Measurements from ENCODE around the gene MEIOB.
"Not testable (repeated sequence)": the region's sequence is repeated elsewhere in the genome, so short reads cannot be mapped to it uniquely, and the experiment has no call there.

MEIOB gene, protein sequence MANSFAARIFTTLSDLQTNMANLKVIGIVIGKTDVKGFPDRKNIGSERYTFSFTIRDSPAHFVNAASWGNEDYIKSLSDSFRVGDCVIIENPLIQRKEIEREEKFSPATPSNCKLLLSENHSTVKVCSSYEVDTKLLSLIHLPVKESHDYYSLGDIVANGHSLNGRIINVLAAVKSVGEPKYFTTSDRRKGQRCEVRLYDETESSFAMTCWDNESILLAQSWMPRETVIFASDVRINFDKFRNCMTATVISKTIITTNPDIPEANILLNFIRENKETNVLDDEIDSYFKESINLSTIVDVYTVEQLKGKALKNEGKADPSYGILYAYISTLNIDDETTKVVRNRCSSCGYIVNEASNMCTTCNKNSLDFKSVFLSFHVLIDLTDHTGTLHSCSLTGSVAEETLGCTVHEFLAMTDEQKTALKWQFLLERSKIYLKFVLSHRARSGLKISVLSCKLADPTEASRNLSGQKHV

DNA sequence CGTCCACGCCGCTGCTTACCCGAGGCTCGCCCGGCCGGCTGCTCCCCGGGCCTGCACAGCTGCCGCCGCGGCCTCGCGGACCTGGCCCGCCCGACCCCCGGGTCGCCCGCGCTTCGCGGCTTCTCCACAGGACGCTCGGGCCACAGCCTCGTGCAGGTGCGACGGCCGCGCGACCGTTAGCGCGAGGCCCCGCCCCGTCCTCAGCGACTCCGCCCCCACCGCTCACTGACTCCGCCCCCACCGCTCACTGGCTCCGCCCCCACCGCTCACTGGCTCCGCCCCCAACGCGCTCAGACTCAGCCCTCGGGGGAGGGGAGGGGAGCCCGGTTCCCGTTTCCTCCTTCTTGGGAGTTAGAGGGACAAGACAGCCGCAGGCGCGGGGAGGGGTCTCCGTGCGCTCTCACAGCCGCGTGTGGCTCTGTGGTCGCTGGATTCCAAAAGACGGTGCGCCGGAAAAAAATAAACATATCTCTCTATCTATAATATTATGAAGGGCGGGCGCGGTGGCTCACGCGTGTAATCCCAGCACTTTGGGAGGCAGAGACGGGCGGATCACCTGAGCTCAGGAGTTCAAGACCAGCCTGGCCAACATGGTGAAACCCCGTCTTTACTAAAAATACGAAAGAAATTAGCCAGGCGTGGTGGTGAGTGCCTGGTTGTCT lies at the start of gene MEIOB:
TSS of gene MEIOB (minus strand) at position 191 of the 662 bp plus-strand sequence. CDS start 3,989 bp downstream, outside the sequence.
- Histone ChIP-seq H3K36me3 (ENCODE audit: insufficient read depth, low read length) (no peaks in the 10 kb centered on the region), H2AFZ (ENCODE audit: low read length, unreplicated experiment) (no peak within 1 kb of the TSS), H3K4me3 (ENCODE audit: low read depth, low read length) (no peak within 1 kb of the TSS; the same call in 1 of the 2 replicates), H3K79me2 (ENCODE audit: control insufficient read depth, insufficient read depth, low read length, unreplicated experiment) (no peaks in the 10 kb centered on the region), H3K27ac (ENCODE audit: low read depth, low read length) (peak within 1 kb of the TSS; percentile 41), H3K4me1 (ENCODE audit: control insufficient read depth, insufficient read depth, low read length, unreplicated experiment) (peaks cover 10% of the 10 kb centered on the region), H3K27me3 (ENCODE audit: insufficient read depth, low read length) (peaks cover 14% of the 10 kb centered on the region)

DNA sequence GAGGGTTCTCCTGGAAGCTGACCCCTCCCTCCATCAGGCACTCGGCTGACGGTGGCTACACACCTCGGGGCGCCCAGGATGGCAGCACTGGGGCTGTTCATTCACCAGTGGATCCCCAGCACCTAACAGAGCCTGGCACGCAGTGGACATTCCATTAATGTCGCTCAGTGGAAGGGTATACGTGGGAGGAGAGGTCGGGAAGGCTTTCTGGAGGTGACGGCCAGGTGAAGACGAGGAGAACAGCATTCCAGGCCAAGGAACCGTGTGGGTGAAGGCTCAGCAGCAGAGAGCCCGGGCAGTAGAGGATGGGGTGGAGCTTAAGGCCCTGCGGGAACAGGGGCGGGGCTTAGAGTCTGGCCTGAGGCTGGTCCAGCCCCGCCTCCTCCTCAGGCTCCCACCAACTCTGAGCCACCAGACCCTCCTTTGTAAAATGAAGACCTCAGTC lies 48.8 kb upstream of the MEIOB start:
- H3K27ac ChIP-seq (ENCODE audit: low read depth, low read length) = no peak overlapping the region
- no peaks in the 10 kb centered on the region for H3K79me2 ChIP-seq (ENCODE audit: control insufficient read depth, insufficient read depth, low read length, unreplicated experiment)
- no peak overlapping the region for H2AFZ ChIP-seq (ENCODE audit: low read length, unreplicated experiment)
- H3K4me3 ChIP-seq (ENCODE audit: low read depth, low read length) = no peak overlapping the region
- peaks cover 5% of the 10 kb centered on the region for H3K4me1 ChIP-seq (ENCODE audit: control insufficient read depth, insufficient read depth, low read length, unreplicated experiment)
- peaks cover 60% of the 10 kb centered on the region for H3K27me3 ChIP-seq (ENCODE audit: insufficient read depth, low read length)
- H3K36me3 ChIP-seq (ENCODE audit: insufficient read depth, low read length) = no peaks in the 10 kb centered on the region

DNA sequence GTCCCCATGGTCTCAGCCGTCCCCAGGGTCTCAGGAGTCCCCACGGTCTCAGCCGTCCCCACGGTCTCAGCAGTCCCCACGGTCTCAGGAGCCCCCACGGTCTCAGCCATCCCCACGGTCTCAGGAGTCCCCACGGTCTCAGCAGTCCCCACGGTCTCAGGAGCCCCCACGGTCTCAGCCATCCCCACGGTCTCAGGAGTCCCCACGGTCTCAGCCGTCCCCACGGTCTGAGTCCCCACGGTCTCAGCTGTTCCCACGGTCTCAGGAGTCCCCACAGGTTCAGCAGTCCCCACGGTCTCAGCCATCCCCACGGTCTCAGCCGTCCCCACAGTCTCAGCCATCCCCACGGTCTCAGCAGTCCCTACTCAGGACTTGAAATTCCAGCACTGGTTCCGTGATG lies 48.2 kb upstream of the MEIOB start:
- H3K79me2 ChIP-seq (ENCODE audit: control insufficient read depth, insufficient read depth, low read length, unreplicated experiment); H3K4me1 ChIP-seq (ENCODE audit: control insufficient read depth, insufficient read depth, low read length, unreplicated experiment); H3K36me3 ChIP-seq (ENCODE audit: insufficient read depth, low read length); H3K27ac ChIP-seq (ENCODE audit: low read depth, low read length); H3K4me3 ChIP-seq (ENCODE audit: low read depth, low read length); H2AFZ ChIP-seq (ENCODE audit: low read length, unreplicated experiment): not testable (repeated sequence)
- peaks cover 60% of the 10 kb centered on the region for H3K27me3 ChIP-seq (ENCODE audit: insufficient read depth, low read length)

DNA sequence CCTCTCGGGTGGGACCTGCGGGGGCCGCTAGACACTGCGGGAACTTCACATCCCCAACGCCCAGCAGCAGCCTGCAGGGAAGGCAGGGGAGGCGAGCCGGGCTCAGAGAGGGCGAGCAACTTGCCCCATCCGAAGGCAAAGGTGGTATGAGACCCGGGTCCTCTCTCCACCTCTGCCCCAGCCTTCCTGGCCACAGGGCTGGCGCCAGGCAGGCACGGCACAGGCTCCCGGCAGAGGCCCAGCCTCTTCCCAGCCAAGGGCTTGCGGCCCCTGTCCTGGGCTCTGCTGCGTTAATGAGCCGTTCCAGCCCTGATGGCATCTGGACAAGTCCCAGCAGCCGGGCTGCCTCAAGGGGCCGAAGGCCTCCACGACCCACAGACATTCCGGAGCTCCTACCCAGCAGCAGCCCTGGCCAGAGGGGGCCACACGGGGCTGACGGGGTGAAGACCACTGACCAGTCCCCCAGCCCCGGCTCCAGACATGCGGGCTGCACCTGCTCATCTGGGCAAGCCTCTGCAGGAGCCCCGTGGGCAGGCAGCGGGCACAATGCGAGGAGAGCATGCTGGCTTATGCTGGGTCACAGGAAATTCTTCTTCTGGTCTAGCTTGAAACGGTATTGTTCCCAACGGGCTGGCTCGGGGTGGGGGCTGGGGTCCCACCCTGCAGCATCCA lies 47.5 kb upstream of the MEIOB start:
- no peak overlapping the region for H3K27ac ChIP-seq (ENCODE audit: low read depth, low read length)
- peaks cover 5% of the 10 kb centered on the region for H3K4me1 ChIP-seq (ENCODE audit: control insufficient read depth, insufficient read depth, low read length, unreplicated experiment)
- H3K79me2 ChIP-seq (ENCODE audit: control insufficient read depth, insufficient read depth, low read length, unreplicated experiment) = no peaks in the 10 kb centered on the region
- no peak overlapping the region for H2AFZ ChIP-seq (ENCODE audit: low read length, unreplicated experiment)
- H3K27me3 ChIP-seq (ENCODE audit: insufficient read depth, low read length) = peaks cover 60% of the 10 kb centered on the region
- no peak overlapping the region for H3K4me3 ChIP-seq (ENCODE audit: low read depth, low read length)
- H3K36me3 ChIP-seq (ENCODE audit: insufficient read depth, low read length) = no peaks in the 10 kb centered on the region

DNA sequence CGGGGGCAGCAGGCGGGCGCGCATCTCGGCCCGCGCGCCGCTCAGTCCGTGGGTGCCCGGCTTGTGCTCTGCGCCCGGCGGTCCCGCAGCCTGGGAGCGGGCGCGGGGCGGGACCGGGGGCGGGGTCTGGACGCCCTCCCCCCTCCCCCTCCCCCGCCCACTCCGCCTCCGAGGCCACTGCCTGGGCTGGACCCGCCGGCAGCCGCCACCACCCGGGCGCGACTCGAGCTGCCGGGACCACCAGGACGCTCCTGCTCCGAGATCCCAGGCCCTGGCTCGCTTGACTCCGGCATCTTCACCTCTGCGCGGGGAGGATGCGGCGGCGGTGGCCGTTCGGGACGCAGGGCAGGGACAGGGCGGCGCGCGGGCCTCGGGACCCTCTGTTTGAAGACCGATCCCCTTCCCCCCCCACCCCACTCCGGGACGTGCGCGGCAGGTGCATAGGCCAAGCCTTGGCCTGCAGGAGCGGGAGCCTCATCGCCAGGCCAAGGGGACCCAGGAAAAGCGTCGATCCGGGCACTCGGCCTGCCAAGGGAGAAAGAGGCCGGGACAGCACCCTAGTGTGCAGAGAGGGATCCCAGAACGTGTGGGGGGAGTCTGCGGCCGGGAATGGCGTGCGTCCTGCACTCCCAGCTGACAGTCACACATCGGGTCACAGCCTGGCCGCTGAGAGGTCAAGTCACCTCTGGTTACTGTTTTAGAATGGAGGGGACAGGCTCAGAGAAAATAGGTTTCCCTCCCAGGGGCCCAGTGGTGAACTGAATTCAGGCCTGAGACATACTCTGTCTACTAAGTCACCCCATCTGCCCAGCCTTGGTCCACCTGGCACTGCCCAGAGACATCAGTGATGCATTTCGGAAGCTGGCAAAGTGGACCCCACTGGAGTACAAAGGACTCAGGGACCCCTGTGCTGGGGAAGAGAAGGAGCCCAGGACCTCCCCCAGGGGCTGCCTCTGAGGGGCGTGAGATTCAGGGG lies 46.7 kb upstream of the MEIOB start, which contains the start of gene HS3ST6:
TSS of gene HS3ST6 (minus strand) at position 65 of the 976 bp plus-strand sequence. CDS start 92 bp downstream, outside the sequence.
- Histone ChIP-seq H3K36me3 (ENCODE audit: insufficient read depth, low read length) (no peaks in the 10 kb centered on the region), H3K79me2 (ENCODE audit: control insufficient read depth, insufficient read depth, low read length, unreplicated experiment) (no peaks in the 10 kb centered on the region), H3K27me3 (ENCODE audit: insufficient read depth, low read length) (peaks cover 60% of the 10 kb centered on the region), H2AFZ (ENCODE audit: low read length, unreplicated experiment) (no peak within 1 kb of the TSS), H3K4me3 (ENCODE audit: low read depth, low read length) (peak within 1 kb of the TSS; percentile 45; the same call in 1 of the 2 replicates), H3K4me1 (ENCODE audit: control insufficient read depth, insufficient read depth, low read length, unreplicated experiment) (peaks cover 5% of the 10 kb centered on the region), H3K27ac (ENCODE audit: low read depth, low read length) (no peak within 1 kb of the TSS)

DNA sequence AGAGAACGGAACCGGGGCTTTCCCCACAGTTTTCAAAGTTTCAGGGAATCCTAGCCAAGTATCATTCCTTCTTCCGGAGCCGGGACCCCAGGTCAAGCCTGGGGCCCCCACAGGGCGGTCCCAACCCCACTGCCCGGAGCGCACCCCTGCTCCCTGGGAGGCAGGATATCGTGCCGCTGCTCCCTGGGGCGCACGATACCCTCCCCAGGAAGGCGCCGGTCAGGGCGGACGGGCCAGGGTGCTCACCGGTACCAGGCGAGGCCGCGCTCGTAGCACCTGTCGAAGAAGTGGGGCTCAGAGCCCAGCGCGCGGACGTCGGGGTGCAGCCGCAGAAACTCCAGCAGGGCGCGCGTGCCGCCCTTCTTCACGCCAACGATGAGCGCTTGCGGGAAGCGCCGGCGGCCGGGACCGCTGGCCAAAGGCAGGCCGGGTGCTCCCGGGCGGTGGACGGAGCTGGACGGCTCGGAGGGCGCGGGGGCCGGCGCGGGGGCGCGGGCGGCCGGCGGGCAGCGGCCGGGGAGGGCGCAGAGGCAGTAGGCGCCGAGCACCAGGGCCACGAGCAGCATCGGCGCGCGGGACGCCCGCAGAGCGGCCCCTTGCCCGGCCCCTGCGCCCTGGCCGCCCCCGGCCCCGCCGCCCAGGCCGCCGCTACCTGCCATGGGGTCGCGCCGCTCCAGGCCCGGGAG lies 45.8 kb upstream of the MEIOB start:
- Histone ChIP-seq H3K27ac (ENCODE audit: low read depth, low read length) (no peak overlapping the region), H3K79me2 (ENCODE audit: control insufficient read depth, insufficient read depth, low read length, unreplicated experiment) (no peaks in the 10 kb centered on the region), H3K4me3 (ENCODE audit: low read depth, low read length) (no peak overlapping the region), H2AFZ (ENCODE audit: low read length, unreplicated experiment) (no peak overlapping the region), H3K4me1 (ENCODE audit: control insufficient read depth, insufficient read depth, low read length, unreplicated experiment) (no peaks in the 10 kb centered on the region), H3K27me3 (ENCODE audit: insufficient read depth, low read length) (peaks cover 56% of the 10 kb centered on the region), H3K36me3 (ENCODE audit: insufficient read depth, low read length) (no peaks in the 10 kb centered on the region)

DNA sequence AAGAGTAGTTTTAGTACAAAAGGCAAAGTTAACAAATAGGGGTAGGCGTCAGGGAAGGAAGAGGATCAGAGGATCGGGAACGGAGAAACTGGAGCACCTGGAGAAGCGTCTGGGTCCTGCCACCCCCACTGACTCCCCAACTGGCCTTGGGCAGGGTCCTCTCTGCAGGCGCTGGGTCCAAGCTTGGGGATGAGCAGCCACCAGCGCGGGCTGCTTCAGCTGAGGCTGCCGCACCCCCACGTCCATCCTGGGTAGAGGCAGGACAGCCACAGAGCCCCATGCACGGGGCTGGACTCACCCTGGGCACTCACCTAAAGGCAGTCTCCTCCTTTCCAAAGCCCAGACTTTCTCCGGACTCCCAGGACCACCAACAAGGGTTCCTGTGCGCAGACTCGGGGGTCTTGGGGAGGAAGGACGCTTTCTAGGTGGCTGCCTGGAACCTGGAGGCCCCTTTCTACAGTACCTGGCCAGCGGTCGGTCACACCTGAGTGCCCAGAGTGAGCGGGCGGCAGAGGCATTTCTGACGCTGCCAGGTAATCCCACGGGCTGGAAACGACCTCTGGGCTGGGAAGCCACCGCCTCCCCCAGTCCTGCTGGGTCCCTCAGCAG lies 45.2 kb upstream of the MEIOB start:
- Histone ChIP-seq H3K4me1 (ENCODE audit: control insufficient read depth, insufficient read depth, low read length, unreplicated experiment) (no peaks in the 10 kb centered on the region), H3K36me3 (ENCODE audit: insufficient read depth, low read length) (no peaks in the 10 kb centered on the region), H2AFZ (ENCODE audit: low read length, unreplicated experiment) (no peak overlapping the region), H3K27ac (ENCODE audit: low read depth, low read length) (no peak overlapping the region), H3K79me2 (ENCODE audit: control insufficient read depth, insufficient read depth, low read length, unreplicated experiment) (no peaks in the 10 kb centered on the region), H3K4me3 (ENCODE audit: low read depth, low read length) (no peak overlapping the region), H3K27me3 (ENCODE audit: insufficient read depth, low read length) (peaks cover 49% of the 10 kb centered on the region)

DNA sequence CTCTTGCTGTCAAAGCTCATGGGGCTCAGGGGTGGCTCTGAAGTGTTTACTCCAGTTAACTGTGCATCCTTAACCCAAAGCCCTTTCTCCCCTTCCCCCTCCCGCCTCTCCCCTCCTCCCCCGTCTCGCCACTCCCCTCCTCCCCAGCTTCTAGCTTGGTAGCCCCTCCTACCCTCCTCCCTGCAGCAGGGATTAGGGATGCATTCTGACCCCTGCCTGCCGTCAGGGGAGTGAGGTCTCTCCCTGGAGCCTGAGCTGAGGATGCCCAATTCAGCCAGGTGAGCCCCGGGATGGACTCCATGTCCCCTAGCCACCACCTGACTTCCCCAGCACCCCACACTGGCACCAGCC lies 44.7 kb upstream of the MEIOB start:
- Histone ChIP-seq H3K4me3 (ENCODE audit: low read depth, low read length) (no peak overlapping the region), H2AFZ (ENCODE audit: low read length, unreplicated experiment) (no peak overlapping the region), H3K36me3 (ENCODE audit: insufficient read depth, low read length) (no peaks in the 10 kb centered on the region), H3K79me2 (ENCODE audit: control insufficient read depth, insufficient read depth, low read length, unreplicated experiment) (no peaks in the 10 kb centered on the region), H3K27me3 (ENCODE audit: insufficient read depth, low read length) (peaks cover 49% of the 10 kb centered on the region), H3K4me1 (ENCODE audit: control insufficient read depth, insufficient read depth, low read length, unreplicated experiment) (no peaks in the 10 kb centered on the region), H3K27ac (ENCODE audit: low read depth, low read length) (no peak overlapping the region)

All from ACC112 (cell line).